Effector memory CD4-positive, alpha-beta T cell (primary cell): ENCODE results near the gene NR2F1-AS1.
"Not testable (repeated sequence)": the region's sequence is repeated elsewhere in the genome, so short reads cannot be mapped to it uniquely, and the experiment has no call there.

Source experiments
- DNase-seq, 3 donors: peaks; one replicate each; pipeline ENCODE4 v3.0.0-alpha.2; 2020
- H3K27ac ChIP-seq: 2 replicates; pipeline ENCODE4 v1.7.0; 2013; ENCODE audit warnings: mild to moderate bottlenecking, low read length, moderate library complexity; ENCODE audit not compliant: insufficient read depth, poor library complexity, severe bottlenecking
- H3K27me3 ChIP-seq: replicated peaks from 2 replicates; pipeline ENCODE4 v1.7.0; 2013; ENCODE audit warnings: mild to moderate bottlenecking, low read length; ENCODE audit not compliant: insufficient read depth, control insufficient read depth, poor library complexity, severe bottlenecking
- H3K36me3 ChIP-seq: 2 replicates; pipeline ENCODE4 v1.7.0; 2013; ENCODE audit warnings: mild to moderate bottlenecking, low read length, moderate library complexity; ENCODE audit not compliant: control insufficient read depth, insufficient read depth
- H3K4me1 ChIP-seq: 2 replicates; pipeline ENCODE4 v1.7.0; 2013; ENCODE audit warnings: low read length, mild to moderate bottlenecking; ENCODE audit not compliant: control insufficient read depth, insufficient read depth, poor library complexity, severe bottlenecking
- H3K4me3 ChIP-seq: 2 replicates; pipeline ENCODE4 v1.7.0; 2013; ENCODE audit warnings: low read length, low read depth, mild to moderate bottlenecking; ENCODE audit not compliant: insufficient read depth, poor library complexity, severe bottlenecking
- H3K9me3 ChIP-seq: 2 replicates; pipeline ENCODE4 v1.7.0; 2013; ENCODE audit warnings: mild to moderate bottlenecking, low read length, moderate library complexity; ENCODE audit not compliant: control insufficient read depth

Gene NR2F1-AS1

DNA sequence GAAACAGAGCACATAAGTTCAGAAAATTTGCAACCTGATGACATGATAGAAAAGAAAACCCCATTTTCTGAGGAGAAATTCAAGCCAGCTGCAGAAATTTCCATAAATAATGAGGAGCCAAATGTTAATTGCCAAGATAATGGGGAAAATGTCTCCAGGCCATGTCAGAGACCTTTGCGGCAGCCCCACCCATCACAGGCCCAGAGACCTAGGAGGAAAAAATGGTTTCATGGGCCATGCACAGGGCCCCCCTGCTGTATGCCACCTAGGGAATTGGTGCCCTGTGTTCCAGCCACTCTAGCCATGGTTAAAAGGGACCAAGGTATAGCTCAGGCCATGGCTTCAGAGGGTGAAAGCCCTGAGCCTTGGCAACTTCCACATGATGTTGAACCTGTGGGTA, 118.1 kb downstream of the NR2F1-AS1 start:
- Histone ChIP-seq H3K27me3 (no peaks in the 10 kb centered on the region), H3K27ac (no peak overlapping the region), H3K36me3 (no peaks in the 10 kb centered on the region), H3K4me3 (no peak overlapping the region), H3K4me1 (no peaks in the 10 kb centered on the region), H3K9me3 (no peaks in the 10 kb centered on the region)
- DNase-seq: no peak

DNA sequence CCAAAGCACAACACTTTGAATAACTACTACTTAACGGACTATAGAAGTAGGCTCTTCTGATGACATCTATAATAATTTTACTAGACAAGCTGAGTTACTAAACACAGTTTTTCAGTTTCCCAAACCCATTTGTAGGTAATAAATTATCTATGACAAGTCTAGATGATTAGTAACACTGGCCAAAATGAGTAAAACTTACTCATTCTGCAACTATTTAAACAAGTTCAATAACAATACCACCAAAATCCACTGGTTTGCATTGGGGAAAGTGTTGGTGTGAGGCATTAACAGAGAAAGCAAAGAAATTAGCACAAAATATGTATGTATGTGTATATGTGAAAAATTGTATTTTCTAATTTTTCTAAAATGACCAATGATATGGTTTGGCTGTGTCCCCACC, 119.3 kb downstream of the NR2F1-AS1 start:
- no peaks in the 10 kb centered on the region for H3K9me3 ChIP-seq
- no peaks in the 10 kb centered on the region for H3K27me3 ChIP-seq
- no peak overlapping the region for H3K4me3 ChIP-seq
- DNase-seq: no peak
- no peaks in the 10 kb centered on the region for H3K4me1 ChIP-seq
- H3K27ac ChIP-seq: no peak overlapping the region
- no peaks in the 10 kb centered on the region for H3K36me3 ChIP-seq

DNA sequence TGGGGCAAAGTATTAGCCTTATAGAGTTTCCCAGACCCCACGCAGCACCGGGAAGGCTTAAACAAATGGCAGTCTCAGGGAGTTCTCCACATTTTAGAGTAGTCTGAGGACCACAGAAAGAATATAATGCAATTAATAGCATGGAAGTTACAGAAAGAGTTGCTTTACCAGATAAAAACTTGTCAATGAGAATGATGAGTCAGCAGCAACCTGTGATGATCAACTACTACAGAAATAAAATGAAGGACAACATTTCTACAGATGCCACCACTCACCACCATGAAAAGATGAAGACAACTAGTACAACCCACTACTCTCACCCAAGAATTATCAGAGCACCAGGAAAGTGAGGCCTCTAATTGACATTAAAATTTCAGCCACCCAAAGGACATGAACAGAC, 120.7 kb downstream of the NR2F1-AS1 start:
- Histone ChIP-seq H3K36me3 (no peaks in the 10 kb centered on the region), H3K4me3 (no peak overlapping the region), H3K27ac (no peak overlapping the region), H3K9me3 (no peaks in the 10 kb centered on the region), H3K4me1 (no peaks in the 10 kb centered on the region), H3K27me3 (no peaks in the 10 kb centered on the region)
- no peak for DNase-seq

GRCh38 chr5:93456796-93457195, 124.2 kb downstream of the NR2F1-AS1 start:
- H3K4me3 ChIP-seq, H3K9me3 ChIP-seq, H3K36me3 ChIP-seq, DNase-seq, H3K27me3 ChIP-seq, H3K27ac ChIP-seq, H3K4me1 ChIP-seq: not testable (repeated sequence)

DNA sequence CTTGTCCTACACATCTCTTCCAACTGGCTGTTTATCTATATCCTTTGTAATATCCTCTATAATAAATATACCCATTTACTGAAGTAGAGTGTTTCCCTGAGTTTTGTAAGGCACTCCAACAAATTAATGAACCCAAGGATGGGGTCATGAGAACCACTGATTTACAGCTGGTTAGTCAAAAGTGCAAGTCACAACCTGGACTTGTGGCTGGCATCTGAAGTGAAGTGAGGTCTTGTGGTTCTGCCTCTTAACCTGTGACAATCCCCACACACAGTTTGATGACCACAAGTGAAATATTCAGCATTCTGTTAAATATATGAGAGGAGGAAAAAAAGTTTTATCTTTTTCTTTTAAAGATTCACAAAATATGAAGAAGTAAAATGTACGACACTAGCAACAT, 126.1 kb downstream of the NR2F1-AS1 start:
- Histone ChIP-seq H3K36me3 (no peaks in the 10 kb centered on the region), H3K9me3 (no peaks in the 10 kb centered on the region), H3K4me1 (no peaks in the 10 kb centered on the region), H3K27ac (no peak overlapping the region), H3K27me3 (no peaks in the 10 kb centered on the region), H3K4me3 (no peak overlapping the region)
- no peak for DNase-seq

DNA sequence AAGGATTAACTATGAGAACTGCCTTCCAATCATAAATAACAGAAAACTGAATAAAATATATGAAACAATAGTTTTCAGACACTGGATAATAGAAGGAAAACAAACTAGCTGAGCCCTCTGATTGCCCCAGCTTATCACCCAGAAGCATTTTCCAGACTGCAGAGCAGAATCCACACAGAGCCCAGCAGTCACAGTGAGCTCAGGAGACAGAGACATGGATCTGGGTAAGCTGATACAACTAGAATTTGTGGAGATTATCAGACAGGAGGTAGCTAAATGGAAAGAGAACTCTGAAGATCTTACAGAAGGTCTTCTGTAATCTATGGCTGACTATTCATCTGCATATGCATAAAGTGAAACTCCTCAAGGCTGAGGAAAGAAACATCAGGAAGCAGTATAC, 128.8 kb downstream of the NR2F1-AS1 start:
- Histone ChIP-seq H3K27me3 (no peaks in the 10 kb centered on the region), H3K27ac (no peak overlapping the region), H3K36me3 (no peaks in the 10 kb centered on the region), H3K4me1 (no peaks in the 10 kb centered on the region), H3K4me3 (no peak overlapping the region), H3K9me3 (no peaks in the 10 kb centered on the region)
- no peak for DNase-seq

DNA sequence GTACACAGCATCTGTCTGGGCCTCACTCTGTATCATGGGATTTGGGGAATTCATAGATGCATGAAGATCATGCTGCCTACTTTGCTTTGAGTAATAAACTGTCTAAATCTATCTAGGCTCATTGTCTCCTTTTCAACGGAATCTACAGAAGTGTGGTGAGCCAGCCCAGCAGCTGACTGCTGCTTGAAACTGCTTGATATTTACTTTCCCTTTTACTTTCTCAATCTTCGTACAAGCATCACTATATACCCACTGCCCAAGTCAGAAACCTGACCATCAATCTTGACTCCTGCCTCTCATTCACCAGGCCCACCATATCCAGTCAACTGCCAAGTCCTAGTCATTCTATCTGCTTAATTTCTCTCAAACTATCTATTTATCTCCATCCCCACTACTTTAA, 142.9 kb downstream of the NR2F1-AS1 start:
- no peak for DNase-seq
- no peaks in the 10 kb centered on the region for H3K4me1 ChIP-seq
- no peak overlapping the region for H3K27ac ChIP-seq
- no peaks in the 10 kb centered on the region for H3K36me3 ChIP-seq
- no peaks in the 10 kb centered on the region for H3K9me3 ChIP-seq
- no peak overlapping the region for H3K4me3 ChIP-seq
- H3K27me3 ChIP-seq: no peaks in the 10 kb centered on the region

GRCh38 chr5:93436083-93436482, 144.9 kb downstream of the NR2F1-AS1 start:
- no peaks in the 10 kb centered on the region for H3K4me1 ChIP-seq
- H3K9me3 ChIP-seq: no peaks in the 10 kb centered on the region
- H3K36me3 ChIP-seq: no peaks in the 10 kb centered on the region
- H3K27me3 ChIP-seq: no peaks in the 10 kb centered on the region
- no peak for DNase-seq
- no peak overlapping the region for H3K4me3 ChIP-seq
- no peak overlapping the region for H3K27ac ChIP-seq

DNA sequence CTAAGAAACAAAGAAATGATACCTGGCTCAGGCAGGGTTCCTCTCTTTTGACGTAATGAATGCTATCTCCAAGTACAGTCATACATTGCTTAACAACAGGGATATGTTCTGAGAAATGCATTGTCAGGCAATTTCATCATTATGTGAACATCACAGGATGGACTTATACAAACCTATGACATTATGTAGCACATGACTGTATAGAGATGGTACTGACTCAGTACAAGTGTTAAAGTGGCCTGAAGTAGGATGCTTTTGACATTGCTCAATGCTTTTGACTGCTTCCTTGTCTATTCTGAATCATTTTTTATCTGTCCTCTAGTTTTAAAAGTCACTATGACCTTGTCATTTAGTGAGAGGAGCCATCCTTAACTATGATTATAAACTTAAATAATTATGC, 147.6 kb downstream of the NR2F1-AS1 start:
- Histone ChIP-seq H3K4me1 (no peaks in the 10 kb centered on the region), H3K27me3 (no peaks in the 10 kb centered on the region), H3K36me3 (no peaks in the 10 kb centered on the region), H3K27ac (no peak overlapping the region), H3K9me3 (no peaks in the 10 kb centered on the region), H3K4me3 (no peak overlapping the region)
- DNase-seq: no peak

DNA sequence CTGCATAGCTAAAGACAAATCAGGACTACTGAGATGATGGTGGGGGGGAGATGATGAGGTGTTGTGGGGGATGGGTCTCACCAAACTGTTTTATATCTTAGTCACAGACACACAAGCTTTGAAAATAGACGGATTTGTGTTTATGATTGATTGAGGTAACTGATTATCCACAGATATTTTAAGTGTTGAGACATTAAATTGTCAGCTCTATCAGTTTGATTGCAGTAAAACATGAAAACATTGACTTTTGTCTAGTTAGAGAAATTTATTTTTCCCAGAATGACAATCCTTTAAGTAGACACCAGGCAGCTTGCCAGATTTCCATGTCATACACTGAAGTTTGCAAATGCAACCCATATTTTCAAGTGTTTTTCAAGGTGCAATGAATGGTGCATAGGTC, 149.8 kb downstream of the NR2F1-AS1 start:
- Histone ChIP-seq H3K4me3 (no peak overlapping the region), H3K4me1 (no peaks in the 10 kb centered on the region), H3K9me3 (no peaks in the 10 kb centered on the region), H3K36me3 (no peaks in the 10 kb centered on the region), H3K27me3 (no peaks in the 10 kb centered on the region), H3K27ac (no peak overlapping the region)
- no peak for DNase-seq

- Histone ChIP-seq H3K4me1 (no peaks in the 10 kb centered on the region), H3K4me3 (no peak overlapping the region), H3K27me3 (no peaks in the 10 kb centered on the region), H3K9me3 (no peaks in the 10 kb centered on the region), H3K36me3 (no peaks in the 10 kb centered on the region), H3K27ac (no peak overlapping the region)
- no peak for DNase-seq
Measured at GRCh38 chr5:93430673-93431199, 150.3 kb downstream of the NR2F1-AS1 start.
